ENCODE data around the gene CABYR. TPM values are rescaled to one million over a fixed set of nuclear protein-coding genes. Genes with fewer than 3 reads are reported as not detected.

The CABYR gene
- total and polyA plus RNA-seq, 2 experiments from 2014 or later: 1.7 to 2.6 TPM

GRCh38 chr18:24153397-24153796 is 14.5 kb downstream of the CABYR start:
- Histone ChIP-seq H3K9me3 (ENCODE audit: low read depth) (no peaks in the 10 kb centered on the region), H3K4me1 (ENCODE audit: low read depth) (peaks cover 5% of the 10 kb centered on the region), H3K27me3 (no peaks in the 10 kb centered on the region), H3K36me3 (no peaks in the 10 kb centered on the region), H3K27ac (no peak overlapping the region), H3K4me3 (no peak overlapping the region)
- TF ChIP-seq, protein P1, sequence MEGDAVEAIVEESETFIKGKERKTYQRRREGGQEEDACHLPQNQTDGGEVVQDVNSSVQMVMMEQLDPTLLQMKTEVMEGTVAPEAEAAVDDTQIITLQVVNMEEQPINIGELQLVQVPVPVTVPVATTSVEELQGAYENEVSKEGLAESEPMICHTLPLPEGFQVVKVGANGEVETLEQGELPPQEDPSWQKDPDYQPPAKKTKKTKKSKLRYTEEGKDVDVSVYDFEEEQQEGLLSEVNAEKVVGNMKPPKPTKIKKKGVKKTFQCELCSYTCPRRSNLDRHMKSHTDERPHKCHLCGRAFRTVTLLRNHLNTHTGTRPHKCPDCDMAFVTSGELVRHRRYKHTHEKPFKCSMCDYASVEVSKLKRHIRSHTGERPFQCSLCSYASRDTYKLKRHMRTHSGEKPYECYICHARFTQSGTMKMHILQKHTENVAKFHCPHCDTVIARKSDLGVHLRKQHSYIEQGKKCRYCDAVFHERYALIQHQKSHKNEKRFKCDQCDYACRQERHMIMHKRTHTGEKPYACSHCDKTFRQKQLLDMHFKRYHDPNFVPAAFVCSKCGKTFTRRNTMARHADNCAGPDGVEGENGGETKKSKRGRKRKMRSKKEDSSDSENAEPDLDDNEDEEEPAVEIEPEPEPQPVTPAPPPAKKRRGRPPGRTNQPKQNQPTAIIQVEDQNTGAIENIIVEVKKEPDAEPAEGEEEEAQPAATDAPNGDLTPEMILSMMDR (IDR thresholded peaks at IDR 0.05; ENCODE audit: low read depth, low read length): no peak
- no peak for DNase-seq (ENCODE audit: low read depth in 1 of 2, low spot score in 1 of 2)

GRCh38 chr18:24157855-24158254 is 19.0 kb downstream of the CABYR start:
- no peak overlapping the region for H3K27ac ChIP-seq

GRCh38 chr18:24160086-24160485 is 21.2 kb downstream of the CABYR start:
- Histone ChIP-seq H3K9me3 (ENCODE audit: low read depth) (no peaks in the 10 kb centered on the region), H3K4me1 (ENCODE audit: low read depth) (peaks cover 20% of the 10 kb centered on the region), H3K4me3 (no peak overlapping the region), H3K27me3 (no peaks in the 10 kb centered on the region), H3K27ac (no peak overlapping the region), H3K36me3 (no peaks in the 10 kb centered on the region)
- TF ChIP-seq, protein P1 (IDR thresholded peaks at IDR 0.05; ENCODE audit: low read depth, low read length): no peak
- DNase-seq (ENCODE audit: low read depth in 1 of 2, low spot score in 1 of 2): no peak

More at GRCh38 chr18:24157855-24158254, 19.0 kb downstream of the CABYR start:
- no peaks in the 10 kb centered on the region for H3K27me3 ChIP-seq
- H3K4me1 ChIP-seq (ENCODE audit: low read depth): peaks cover 20% of the 10 kb centered on the region
- TF ChIP-seq, protein P1 (IDR thresholded peaks at IDR 0.05; ENCODE audit: low read depth, low read length): no peak
- H3K9me3 ChIP-seq (ENCODE audit: low read depth): no peaks in the 10 kb centered on the region
- H3K4me3 ChIP-seq: no peak overlapping the region
- no peaks in the 10 kb centered on the region for H3K36me3 ChIP-seq
- no peak for DNase-seq (ENCODE audit: low read depth in 1 of 2, low spot score in 1 of 2)

GRCh38 chr18:24161304-24161703 is 22.4 kb downstream of the CABYR start:
- Histone ChIP-seq H3K4me1 (ENCODE audit: low read depth) (peaks cover 20% of the 10 kb centered on the region), H3K4me3 (no peak overlapping the region), H3K27me3 (no peaks in the 10 kb centered on the region), H3K27ac (no peak overlapping the region), H3K9me3 (ENCODE audit: low read depth) (no peaks in the 10 kb centered on the region), H3K36me3 (no peaks in the 10 kb centered on the region)
- TF ChIP-seq, protein P1 (IDR thresholded peaks at IDR 0.05; ENCODE audit: low read depth, low read length): no peak
- DNase-seq (ENCODE audit: low read depth in 1 of 2, low spot score in 1 of 2): no peak

DNA sequence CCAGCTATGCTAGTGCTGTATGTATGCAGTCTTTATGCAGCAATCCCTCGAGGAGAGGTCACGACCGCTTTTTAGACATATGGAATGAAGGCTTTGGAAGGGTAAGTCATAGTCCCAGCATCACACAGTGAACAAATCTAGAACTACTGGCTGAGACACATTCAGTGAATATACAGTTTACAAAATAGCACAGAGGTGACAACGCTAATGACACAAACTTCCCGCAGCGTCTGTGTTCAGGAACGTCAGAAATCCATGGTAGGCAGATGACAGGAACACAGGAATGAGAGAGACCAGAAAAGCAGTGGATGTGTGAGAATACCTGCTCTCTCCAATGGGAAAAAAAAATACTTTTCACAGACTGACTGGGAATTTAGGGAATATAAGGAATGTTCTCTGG is 29.6 kb downstream of the CABYR start:
- Histone ChIP-seq H3K27me3 (no peaks in the 10 kb centered on the region), H3K27ac (no peak overlapping the region), H3K9me3 (ENCODE audit: low read depth) (no peaks in the 10 kb centered on the region), H3K4me3 (no peak overlapping the region), H3K36me3 (no peaks in the 10 kb centered on the region), H3K4me1 (ENCODE audit: low read depth) (no peaks in the 10 kb centered on the region)
- DNase-seq (ENCODE audit: low read depth in 1 of 2, low spot score in 1 of 2): no peak
- TF ChIP-seq, protein P1 (IDR thresholded peaks at IDR 0.05; ENCODE audit: low read depth, low read length): no peak

GRCh38 chr18:24170360-24170759 is 31.5 kb downstream of the CABYR start:
- Histone ChIP-seq H3K4me3 (no peak overlapping the region), H3K27ac (no peak overlapping the region), H3K9me3 (ENCODE audit: low read depth) (no peaks in the 10 kb centered on the region), H3K27me3 (no peaks in the 10 kb centered on the region), H3K36me3 (no peaks in the 10 kb centered on the region), H3K4me1 (ENCODE audit: low read depth) (no peaks in the 10 kb centered on the region)
- DNase-seq (ENCODE audit: low read depth in 1 of 2, low spot score in 1 of 2): no peak
- TF ChIP-seq, protein P1 (IDR thresholded peaks at IDR 0.05; ENCODE audit: low read depth, low read length): no peak
